ENCODE measurements around the gene RAB42.
"Not testable (repeated sequence)": the region's sequence is repeated elsewhere in the genome, so short reads cannot be mapped to it uniquely, and the experiment has no call there.

RAB42 gene

DNA sequence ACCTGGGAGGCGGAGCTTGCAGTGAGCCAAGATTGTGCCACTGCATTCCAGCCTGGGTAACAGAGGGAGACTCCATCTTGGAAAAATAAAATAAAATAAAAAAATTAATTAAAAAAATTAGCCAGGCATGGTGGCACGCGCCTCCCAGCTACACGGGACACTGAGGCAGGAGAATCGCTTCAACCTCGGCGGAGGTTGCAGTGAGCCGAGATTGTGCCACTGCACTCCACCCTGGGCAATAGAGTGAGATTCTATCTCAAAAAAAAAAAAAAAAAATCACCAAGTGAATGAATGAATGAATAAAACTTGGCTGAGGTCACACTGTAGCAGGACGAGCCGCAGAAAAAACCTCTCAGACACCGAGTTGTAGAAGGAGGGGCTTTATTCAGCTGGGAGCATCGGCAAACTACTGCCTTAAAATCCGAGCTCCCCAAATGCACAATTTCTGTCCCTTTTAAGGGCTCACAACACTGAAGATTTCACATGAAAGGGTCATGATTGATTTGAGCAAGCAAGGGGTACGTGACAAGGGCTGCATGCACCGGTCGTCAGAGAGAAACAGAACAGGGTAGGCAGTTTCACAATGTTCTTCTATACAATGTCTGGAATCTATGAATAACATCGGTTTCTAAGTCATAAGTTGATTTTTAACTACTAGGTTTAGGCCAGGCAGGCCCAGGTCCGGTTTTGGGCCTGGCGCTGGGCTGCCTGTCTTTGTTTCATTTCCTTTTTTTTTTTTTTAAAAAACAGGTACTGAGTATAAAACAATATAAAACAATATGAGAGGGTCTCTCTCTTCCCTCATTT, 5.3 kb upstream of the RAB42 start:
- DNase-seq = not testable (repeated sequence)

DNA sequence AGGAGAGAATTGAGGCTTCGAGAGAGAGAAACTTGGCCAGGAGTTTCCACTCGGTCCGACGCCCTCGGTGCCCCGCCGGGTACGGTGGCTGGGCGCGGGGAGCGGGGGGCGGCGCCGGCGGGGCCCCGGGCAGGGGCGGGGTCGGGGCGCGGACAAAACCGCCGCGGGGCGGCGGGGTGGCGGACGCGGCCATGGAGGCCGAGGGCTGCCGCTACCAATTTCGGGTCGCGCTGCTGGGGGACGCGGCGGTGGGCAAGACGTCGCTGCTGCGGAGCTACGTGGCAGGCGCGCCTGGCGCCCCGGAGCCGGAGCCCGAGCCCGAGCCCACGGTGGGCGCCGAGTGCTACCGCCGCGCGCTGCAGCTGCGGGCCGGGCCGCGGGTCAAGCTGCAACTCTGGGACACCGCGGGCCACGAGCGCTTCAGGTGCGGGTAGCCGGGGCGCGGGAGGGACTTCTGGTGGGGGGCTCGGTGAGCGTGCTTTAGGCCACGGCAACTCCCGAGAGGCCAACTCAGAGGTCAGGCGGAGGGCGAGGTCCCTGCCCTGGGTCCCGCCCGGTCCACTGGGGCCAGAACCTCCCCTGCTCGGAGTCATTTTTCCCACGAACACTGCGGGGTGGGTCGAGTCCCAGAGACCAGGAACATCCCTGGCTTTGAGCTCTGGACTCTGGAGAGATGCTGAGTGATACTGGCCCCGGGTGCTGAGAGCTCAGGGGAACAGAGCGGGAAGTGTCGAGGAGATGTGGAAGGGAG, 431 bp downstream of the RAB42 start:
- DNase-seq = no peak

DNA sequence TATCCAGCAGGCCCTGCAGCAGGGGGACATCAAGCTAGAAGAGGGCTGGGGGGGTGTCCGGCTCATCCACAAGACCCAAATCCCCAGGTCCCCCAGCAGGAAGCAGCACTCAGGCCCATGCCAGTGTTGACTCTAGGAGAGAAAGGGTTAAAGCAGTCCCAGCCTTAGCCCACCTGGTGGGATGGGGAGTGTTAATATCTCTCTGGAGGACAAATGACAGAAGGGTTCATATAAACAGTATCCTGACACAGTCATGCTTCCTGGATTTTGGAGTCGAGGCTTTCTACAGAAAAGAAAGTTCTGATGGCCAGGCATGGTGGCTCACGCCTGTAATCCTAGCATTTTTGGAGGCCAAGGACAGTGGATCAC, 1.9 kb downstream of the RAB42 start:
- DNase-seq = not testable (repeated sequence)

DNA sequence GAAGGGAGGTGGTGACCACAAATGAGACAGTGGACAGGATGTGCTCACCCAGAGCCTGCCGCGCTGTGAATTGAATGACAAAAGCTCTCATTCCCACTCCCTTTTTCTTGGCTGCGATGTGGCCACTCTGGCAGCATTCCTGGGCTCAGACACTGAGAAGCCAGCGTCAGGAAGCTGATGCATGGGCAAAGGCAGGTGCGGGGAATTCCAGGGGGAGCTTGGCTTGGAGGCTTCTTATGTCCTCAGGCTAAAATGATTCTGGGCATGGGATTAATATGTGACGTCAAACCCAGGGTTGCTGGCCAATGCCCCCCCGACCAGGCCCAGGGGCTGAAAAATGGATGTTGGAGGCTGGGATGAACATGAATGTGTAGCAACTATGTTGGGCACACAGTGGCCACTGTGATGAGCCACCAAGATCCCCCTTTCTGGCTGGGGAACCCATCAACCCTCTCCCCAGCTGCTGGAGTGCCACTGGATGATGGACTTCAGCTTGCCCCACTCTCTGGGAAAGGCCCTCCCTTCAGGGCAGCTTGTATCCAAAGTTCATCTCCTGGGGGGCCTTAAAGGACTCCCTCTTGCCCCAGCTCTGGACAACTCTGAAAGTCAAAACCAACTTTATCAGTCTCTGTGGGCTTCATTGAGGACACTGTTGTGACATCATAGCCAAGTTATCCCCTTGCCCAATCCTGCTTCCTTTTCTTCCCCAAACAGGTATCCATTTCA, 2.8 kb downstream of the RAB42 start:
- DNase-seq = not testable (repeated sequence)

DNA sequence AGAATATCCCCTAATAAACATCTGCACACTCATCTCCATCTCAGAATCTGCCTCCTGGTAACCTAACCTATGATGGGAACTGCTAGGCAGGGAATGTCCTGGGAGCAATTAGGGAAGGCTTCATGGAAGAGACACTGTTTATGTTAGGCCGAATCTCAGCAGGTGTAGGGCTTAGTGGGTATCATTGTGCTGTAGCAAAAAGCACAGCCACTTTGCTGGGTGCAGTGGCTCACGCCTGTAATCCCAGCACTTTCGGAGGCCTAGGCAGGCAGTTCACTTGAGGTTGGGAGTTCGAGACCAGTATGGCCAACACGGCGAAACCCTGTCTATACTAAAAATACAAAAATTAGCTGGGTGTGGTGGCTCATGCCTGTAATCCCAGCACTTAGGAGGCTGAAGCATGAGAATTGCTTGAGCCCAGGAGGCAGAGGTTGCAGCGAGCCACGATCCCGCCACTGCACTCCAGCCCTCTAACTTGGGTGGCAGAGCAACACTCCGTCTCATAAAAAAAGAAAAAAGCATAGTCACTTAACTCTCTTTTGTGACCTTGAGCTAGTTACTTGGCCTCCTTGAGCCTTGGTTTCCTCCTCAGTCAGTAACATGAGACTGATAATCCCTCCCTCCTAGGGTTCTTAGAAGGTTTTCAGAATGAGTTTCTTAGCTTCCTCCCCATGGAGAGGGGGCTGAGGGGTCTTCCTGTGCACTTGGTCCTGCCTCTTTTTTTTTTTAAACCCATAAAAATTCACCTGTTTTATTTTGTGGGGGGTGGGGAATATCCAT, 3.5 kb downstream of the RAB42 start:
- DNase-seq = no peak

DNA sequence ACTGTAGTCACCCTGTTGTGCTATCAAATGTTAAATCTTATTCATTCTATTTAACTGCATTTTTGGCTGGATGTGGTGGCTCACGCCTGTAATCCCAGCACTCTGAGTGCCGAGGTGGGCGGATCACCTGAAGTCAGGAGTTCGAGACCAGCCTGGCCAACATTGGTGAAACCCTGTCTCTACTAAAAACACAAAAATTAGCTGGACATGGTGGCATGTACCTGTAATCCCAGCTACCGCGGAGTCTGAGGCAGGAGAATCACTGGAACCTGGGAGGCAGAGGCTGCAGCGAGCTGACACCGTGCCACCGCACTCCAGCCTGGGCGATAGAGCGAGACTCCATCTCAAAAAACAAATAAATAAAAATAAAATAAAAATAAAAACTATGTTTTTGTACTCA, 4.2 kb downstream of the RAB42 start:
- not testable (repeated sequence) for DNase-seq

DNA sequence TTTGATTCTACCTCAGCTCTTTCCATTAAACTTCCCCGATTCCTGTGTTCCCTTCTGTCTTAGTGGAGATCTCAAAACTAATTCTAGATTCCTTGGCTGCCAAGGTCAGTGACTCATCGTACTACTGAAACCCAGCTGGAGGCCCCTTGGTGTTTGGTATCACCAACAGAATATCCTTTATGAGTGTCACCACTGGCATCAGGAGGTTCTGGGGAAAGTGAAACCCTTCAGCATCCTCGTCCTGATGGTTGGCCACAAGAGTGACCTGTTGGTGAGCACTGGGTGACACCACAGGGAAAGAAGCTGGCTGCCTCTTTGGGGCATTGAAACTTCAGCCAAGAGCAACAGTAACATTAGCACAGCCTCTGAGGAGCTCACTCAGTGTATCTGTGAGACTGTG, 9.6 kb downstream of the RAB42 start:
- DNase-seq = no peak

DNA sequence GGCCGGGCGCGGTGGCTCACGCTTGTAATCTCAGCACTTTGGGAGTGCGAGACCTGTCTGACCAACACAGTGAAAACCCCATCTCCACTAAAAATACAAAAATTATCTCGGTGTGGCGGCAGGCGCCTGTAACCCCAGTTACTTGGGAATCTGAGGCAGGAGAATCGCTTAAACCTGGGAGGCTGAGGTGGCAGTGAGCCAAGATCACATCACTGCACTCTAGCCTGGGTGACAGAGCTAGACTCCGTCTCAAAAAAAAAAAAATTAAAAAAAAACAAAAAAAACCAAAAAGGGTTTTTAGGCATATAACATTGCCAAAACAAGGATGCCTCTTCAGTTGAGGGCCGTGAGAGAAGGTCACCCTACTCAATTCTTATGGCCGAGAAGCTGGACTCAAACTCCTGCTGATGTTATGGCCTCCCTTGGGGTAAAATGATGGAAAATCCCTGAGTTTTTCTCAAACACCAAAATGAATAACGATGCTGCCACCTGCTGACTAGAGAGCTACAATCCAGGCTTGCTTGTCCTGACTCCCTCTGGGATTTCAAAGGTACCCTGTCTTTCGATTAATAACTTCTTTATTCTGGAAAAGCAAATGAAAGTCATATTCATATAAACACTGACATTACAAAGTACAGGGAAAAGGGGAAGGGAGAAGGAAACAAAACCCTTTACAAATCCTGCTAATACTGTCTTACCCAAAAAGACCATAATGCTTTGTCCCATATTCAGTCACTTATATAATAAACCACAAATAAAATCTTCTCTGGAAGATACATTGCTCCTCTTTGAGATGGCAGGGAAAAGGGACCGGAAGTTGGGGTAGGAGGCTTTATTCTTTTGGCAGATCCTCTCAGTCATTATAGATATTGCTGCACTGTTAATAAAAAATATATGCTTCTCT, 10.7 kb downstream of the RAB42 start:
- DNase-seq = peak; percentile 35

DNA sequence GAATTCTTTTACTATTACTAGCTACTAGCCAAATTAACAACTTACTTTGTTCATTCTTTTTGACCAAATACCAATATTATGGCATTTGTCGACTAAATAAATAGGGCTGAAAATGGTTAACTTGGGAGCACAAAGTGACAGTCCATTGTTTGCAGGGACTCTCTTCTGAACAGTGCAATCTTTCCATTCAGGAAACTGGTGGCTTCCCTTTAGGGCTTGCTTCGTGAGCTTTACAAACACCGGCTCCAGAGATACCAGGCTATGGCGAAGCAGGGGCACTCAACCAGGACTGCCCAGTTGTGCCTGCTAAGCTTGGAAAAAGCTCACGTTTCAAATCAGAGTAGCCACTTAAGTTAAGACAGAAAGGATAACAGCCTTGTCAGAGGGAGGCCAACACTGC, 12.3 kb downstream of the RAB42 start:
- DNase-seq = no peak

DNA sequence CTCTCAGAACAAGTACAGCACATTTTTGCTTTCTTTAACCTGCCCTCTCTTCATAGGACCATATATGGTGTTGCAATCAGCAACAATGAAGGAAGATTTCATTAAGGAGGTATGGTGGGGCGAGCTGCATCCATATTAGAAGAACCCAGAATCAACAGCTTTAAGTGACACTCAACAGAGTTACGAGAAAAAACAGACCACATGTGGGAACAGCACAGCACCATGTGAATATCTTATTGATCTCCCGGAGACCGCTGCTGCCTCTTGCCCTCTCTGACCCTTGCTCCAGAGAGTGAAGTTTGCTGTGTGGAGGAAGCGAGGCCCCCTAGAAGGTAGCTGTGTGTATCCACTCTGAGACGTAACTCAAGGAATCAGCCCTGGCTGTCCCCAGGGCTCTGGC, 12.9 kb downstream of the RAB42 start:
- DNase-seq = no peak

DNA sequence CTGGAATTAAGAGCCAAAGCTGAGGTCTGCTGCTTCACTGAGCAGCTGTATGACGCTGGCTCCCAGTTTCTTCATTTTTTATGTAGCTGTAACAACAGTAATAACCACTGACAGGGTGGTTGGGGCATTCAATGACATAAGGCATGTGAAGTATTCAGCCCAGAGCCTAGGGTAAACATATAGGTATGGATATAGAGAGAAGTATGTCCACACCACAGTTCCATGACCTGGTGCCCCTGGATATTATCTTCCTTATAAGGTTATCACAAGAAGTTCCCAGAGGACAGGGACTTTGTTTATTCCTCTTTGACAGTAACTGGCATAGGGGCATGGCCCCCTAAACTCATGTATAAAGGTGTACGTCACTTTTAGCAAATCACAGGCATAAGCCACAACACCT, 14.7 kb downstream of the RAB42 start:
- DNase-seq = no peak

DNA sequence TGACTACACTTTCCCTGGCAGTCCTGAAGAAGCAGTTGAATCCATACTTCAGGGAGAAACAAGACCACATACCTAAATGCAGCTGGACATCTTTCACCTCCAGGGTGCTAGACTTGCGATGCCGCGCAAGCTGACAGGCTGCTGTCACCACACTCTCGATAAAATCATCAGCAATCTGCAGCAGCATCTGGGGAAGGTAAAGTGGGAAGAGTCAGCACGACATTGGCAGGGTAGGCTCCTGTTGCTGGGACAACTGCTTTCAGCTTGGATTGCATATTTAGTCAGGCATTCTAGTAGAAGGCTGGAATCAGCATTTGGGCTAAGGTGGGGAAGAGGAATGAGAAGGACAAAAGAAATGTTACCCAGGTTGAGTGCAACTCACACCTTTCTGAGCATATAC, 21.1 kb downstream of the RAB42 start:
- DNase-seq = no peak

DNA sequence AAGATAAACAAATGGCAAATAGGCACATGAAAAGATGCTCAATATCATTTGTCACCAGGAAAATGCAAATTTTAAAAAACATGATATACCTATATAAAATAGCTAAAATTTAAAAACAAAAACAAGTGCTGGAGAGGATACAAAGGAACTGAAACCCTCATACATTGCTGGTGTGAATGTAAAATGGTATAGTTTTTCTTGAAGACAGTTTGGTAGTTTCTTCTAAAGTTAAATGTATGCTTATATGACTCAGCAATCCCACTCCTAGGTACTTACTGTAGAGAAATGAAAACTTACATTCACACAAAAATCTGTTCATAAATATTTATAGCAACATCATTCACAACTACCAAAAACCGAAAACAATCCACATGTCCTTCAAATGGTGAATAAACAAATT, 39.6 kb downstream of the RAB42 start:
- DNase-seq = no peak

DNA sequence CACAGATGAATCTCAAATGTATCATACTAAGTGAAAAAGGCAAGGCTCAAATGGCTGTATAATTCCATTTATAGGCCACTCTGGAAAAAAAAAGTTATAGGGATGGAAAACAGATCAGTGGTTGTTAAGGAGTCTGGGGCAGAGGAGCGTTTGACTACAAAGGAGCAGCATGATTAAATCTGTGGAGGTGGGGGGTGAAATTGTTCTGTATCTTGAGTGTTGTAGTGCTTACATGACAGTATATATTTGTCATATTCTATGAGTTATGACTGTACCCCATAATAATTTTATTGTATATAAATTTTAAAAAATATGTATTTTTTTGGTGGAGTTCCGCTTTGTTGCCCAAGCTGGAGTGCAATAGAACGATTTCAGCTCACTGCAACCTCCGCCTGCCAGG, 40.5 kb downstream of the RAB42 start:
- DNase-seq = no peak

DNA sequence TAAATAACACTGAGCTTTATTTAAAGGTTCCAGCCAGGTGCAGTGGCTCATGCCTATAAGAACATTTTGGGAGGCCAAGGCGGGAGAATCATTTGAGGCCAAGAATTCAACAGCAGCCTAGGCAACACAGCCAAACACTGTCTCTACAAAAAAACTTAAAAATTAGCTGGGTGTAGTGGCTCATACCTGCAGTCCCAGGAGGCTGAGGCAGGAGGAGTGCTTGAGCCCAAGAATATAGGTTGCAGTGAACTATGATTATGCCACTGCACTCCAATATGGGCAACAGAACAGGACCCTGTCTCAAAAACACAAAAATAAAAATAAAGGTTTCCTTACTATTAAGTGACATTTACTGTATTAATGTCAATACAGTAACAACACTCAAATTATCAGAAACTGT, 48.7 kb downstream of the RAB42 start:
- DNase-seq = no peak

DNA sequence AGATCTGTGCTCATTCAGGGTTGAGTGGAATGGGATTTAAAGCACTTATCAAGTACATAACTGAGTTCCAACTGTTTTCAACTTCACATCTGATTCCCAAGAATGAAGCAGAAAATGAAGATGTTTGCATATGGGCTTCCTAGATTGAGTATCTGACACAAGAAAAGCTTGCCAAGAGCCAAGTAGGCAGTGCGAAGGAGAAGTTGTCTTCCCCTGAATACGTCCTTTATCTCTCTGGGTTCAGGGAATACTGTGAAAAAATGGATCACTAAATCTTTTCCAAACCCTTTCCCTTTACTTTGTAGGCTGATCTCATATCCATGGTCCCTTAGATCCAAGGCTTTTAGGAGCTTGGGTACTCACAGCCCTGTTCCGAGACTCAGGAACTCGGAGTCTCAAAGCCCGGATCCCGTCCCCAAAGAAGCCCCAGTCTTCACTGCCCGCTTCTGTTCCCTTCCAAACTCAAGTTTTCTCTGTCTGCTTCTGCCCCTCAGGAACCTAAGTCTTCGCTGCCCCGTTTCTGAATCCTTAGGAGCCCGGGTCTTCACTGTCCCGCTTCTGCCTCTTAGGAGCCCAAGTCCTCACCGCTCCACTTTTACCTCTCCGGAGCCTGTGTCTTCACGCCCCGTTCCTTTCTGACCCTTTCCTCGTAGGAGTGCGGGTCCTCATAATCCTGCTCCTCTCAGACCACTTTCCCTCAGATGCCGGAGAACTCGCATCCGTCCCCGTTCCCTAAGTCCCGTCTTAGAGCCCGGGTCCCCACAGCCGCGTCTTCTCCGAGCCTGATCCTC, 50.2 kb downstream of the RAB42 start:
- DNase-seq = no peak

DNA sequence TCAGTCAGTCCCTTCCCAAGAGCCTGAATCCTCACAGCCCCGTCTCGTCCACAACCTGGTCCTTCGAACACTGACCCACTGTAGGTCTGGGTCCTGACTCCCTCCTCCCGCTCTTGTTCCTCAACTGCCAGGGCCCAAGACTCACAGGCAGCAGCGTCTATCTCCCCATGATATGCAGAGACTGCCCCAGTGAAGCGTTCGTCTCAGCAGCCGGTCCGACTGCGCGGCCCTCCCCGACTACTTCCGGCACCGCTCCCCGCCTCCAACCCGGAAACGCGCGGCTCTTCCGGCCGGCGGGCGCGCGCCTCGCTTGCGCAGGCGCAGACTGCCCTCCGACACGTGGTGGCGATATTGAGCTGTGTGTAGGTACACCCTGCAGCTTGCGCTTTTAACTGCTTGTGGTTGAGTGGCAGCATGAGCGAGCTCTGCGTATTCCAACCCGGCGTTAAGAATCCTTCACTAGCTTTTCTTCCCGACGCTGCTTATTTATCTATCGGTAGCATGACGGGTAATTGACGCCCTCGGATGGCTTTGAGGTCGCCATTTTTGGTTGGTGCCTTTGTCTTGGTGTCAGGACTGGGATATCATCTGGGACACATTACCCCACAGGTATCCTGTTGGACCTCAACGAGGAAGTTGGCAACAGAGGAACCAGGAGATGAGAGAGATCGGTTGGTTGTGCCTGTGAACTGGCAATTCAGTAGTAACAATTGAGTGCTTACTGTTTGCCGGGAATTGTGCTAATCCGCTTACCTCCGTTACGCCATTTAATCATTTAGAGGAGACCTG, 51.0 kb downstream of the RAB42 start, which contains the start of gene TAF12:
TSS of gene TAF12 (minus strand) at position 221 of the 789 bp plus-strand sequence. CDS start 20,986 bp downstream, outside the sequence.
- peak; percentile 90 for DNase-seq

DNA sequence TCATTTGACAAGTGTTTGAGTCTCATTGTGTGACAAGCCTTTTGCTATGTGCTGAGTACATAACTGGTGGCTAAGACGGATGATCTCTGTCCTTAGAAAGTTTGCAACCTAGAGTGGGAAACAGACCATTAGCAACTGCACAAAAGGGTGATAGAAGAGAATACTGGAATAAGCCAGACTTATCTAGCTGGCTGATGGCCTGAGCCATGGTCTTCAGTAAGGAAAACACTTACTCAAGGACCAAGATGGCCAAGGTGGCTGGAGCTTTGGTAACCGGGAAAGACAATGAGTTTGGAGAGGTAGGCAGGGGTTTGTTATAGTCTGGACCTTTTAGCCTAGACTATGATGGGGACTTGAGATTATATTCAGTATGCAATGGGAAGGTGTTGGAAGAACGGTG, 52.4 kb downstream of the RAB42 start:
- DNase-seq = no peak
